Prostate gland (tissue), 2 donors: Measurements from ENCODE around the gene TRMT5. TPM values are rescaled to one million over a fixed set of nuclear protein-coding genes. Genes with fewer than 3 reads are reported as not detected.

Experiments
- DNase-seq: peaks from one replicate; pipeline ENCODE4 v3.0.0-alpha.2; 2019; ENCODE audit warnings: low spot score
- H3K27ac ChIP-seq, 2 donors: fragments of 200-600 bp; sonication (generic); 2 replicates each; pipeline ENCODE4 v1.5.1; 2017 to 2019
- H3K27me3 ChIP-seq: fragments of 200-600 bp; sonication (generic); replicated peaks from 2 replicates; pipeline ENCODE4 v1.5.1; 2019; ENCODE audit not compliant: insufficient read depth
- H3K36me3 ChIP-seq, 2 donors: fragments of 200-600 bp; sonication (generic); 1 replicate in 1 of 2; 2 replicates in 1 of 2; pipeline versions ENCODE4 v1.5.1 to v1.8.1; 2017 to 2019
- H3K4me1 ChIP-seq: fragments of 200-600 bp; sonication (generic); replicated peaks from 2 replicates; pipeline ENCODE4 v1.5.1; 2019
- H3K4me3 ChIP-seq, 2 donors: fragments of 200-600 bp; sonication (generic); 2 replicates each; pipeline ENCODE4 v1.5.1; 2017 to 2019
- H3K9me3 ChIP-seq: fragments of 200-600 bp; sonication (generic); 2 replicates; pipeline ENCODE4 v1.5.1; 2017
- POLR2A ChIP-seq: fragments of 450-650 bp; IDR thresholded peaks from one replicate; pipeline ENCODE4 v1.6.1; 2016; ENCODE audit warnings: antibody characterized with exemption, mild to moderate bottlenecking
- POLR2AphosphoS5 ChIP-seq: sonication (generic); formaldehyde crosslinking; IDR thresholded peaks from one replicate; pipeline ENCODE4 v1.6.1; 2017; ENCODE audit warnings: antibody characterized with exemption
- WGBS: methylation state at CpG from one replicate; pipeline ENCODE4 v1.1.5; 2018; 5-methylcytosine and 5-hydroxymethylcytosine counted together
- intact Hi-C: fragments of 100-400 bp; cut with DNase I; formaldehyde crosslinking; loops from one replicate; pipeline ENCODE4 v1.14.2; 2022
- total RNA-seq, 2 donors: library from RNA; depleted of rRNA; stranded (reverse); fragments of >200 nt; gene quantifications; one replicate each; pipeline ENCODE4 v1.1.0, GENCODE V29; 2016
- TF ChIP-seq, protein P1 (sequence below), 4 experiments: fragments of 200-600 bp in 2 of 4; fragments of 450-650 bp in 2 of 4; sonication (generic) in 2 of 4; IDR thresholded peaks; 1 replicate in 3 of 4; 2 replicates in 1 of 4; pipeline ENCODE4 v1.5.1; 2016 to 2019; ENCODE audit warnings: antibody characterized with exemption in 4 of 4, mild to moderate bottlenecking in 2 of 4, moderate library complexity in 2 of 4

The TRMT5 gene
- total RNA-seq, 2 donors from 2014 or later: 8.1 to 18.4 TPM

DNA sequence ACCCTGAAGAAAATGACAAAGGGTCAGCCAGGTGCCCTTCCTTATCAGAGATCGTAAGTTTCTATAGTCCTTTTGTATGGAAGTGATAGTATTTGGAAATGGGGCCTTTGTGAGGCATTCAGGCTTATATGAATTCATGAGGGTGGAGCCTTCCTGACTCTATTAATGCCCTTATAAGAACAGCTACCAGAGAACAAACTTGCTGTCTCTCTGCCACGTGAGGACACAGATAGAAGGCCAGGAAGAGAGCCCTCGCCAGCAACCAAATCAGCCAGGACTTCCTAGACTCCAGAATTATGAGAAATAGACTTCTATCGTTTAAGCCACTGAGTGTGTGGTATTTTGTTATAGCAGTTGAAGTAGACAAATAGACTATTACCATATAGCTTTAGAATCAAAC is 36.7 kb downstream of the TRMT5 start:
- Histone ChIP-seq H3K4me3 (no peak overlapping the region), H3K27ac (no peak overlapping the region), H3K4me1 (no peaks in the 10 kb centered on the region), H3K36me3 (no peaks in the 10 kb centered on the region), H3K27me3 (no peaks in the 10 kb centered on the region), H3K9me3 (no peaks in the 10 kb centered on the region)
- no peak for DNase-seq
- TF ChIP-seq POLR2A (no peak), POLR2AphosphoS5 (no peak)
- TF ChIP-seq, protein P1, sequence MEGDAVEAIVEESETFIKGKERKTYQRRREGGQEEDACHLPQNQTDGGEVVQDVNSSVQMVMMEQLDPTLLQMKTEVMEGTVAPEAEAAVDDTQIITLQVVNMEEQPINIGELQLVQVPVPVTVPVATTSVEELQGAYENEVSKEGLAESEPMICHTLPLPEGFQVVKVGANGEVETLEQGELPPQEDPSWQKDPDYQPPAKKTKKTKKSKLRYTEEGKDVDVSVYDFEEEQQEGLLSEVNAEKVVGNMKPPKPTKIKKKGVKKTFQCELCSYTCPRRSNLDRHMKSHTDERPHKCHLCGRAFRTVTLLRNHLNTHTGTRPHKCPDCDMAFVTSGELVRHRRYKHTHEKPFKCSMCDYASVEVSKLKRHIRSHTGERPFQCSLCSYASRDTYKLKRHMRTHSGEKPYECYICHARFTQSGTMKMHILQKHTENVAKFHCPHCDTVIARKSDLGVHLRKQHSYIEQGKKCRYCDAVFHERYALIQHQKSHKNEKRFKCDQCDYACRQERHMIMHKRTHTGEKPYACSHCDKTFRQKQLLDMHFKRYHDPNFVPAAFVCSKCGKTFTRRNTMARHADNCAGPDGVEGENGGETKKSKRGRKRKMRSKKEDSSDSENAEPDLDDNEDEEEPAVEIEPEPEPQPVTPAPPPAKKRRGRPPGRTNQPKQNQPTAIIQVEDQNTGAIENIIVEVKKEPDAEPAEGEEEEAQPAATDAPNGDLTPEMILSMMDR (IDR thresholded peaks at IDR 0.05): no peak
- WGBS: 51% methylated on average over 4 of the region's 4 CpGs
- intact Hi-C loops: no loop called here

DNA sequence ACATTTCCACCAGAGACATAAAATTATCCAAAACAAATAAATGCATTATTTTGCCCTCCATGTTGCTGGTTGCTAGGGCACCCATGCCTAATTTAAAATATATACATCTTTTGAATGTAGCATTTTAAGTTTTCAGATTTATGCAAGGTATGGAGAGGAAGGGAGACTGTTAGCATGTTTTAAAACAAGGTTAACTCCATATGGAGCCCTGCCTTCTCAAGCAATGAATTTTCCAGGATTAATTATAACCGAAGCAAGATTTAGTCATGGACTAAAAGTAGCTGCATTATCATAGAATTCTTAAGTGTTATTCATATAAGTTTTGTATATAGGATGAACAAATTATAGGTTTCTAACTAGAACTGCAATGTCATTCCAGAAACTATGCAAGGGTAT is 37.2 kb downstream of the TRMT5 start:
- no peak overlapping the region for H3K27ac ChIP-seq
- no peaks in the 10 kb centered on the region for H3K27me3 ChIP-seq
- H3K4me1 ChIP-seq: no peaks in the 10 kb centered on the region
- H3K36me3 ChIP-seq: no peaks in the 10 kb centered on the region
- H3K4me3 ChIP-seq: no peak overlapping the region
- no peak for DNase-seq
- WGBS: 94% methylated on average over 1 of the region's 1 CpG
- intact Hi-C loops: no loop called here
- no peaks in the 10 kb centered on the region for H3K9me3 ChIP-seq
- TF ChIP-seq, protein P1 (IDR thresholded peaks at IDR 0.05): no peak
- TF ChIP-seq POLR2A: no peak
- TF ChIP-seq POLR2AphosphoS5: no peak

DNA sequence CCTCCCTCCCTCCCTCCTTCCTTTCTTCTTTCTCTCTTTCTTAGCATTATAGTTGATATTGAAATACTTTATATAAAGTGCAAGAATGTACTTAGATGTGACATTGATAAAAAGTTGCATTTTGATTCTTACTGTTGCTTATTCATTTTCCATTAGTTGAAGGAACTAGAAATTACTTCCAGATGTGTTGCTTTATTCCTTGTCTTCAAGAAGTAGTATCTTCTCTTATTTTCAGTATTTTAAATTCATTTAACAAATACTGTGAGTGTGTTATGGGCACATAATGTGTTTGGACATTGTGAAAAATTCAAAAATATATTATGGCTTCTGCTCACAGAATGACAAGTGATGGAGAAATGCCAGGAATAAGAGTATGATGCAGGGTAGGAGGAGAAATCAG is 45.6 kb downstream of the TRMT5 start:
- intact Hi-C loops: no loop called here
- H3K27ac ChIP-seq: no peak overlapping the region
- H3K36me3 ChIP-seq: no peaks in the 10 kb centered on the region
- no peaks in the 10 kb centered on the region for H3K27me3 ChIP-seq
- H3K4me1 ChIP-seq: no peaks in the 10 kb centered on the region
- DNase-seq: no peak
- TF ChIP-seq POLR2AphosphoS5: no peak
- TF ChIP-seq POLR2A: no peak
- TF ChIP-seq, protein P1 (IDR thresholded peaks at IDR 0.05): no peak
- H3K9me3 ChIP-seq: no peaks in the 10 kb centered on the region
- no peak overlapping the region for H3K4me3 ChIP-seq

DNA sequence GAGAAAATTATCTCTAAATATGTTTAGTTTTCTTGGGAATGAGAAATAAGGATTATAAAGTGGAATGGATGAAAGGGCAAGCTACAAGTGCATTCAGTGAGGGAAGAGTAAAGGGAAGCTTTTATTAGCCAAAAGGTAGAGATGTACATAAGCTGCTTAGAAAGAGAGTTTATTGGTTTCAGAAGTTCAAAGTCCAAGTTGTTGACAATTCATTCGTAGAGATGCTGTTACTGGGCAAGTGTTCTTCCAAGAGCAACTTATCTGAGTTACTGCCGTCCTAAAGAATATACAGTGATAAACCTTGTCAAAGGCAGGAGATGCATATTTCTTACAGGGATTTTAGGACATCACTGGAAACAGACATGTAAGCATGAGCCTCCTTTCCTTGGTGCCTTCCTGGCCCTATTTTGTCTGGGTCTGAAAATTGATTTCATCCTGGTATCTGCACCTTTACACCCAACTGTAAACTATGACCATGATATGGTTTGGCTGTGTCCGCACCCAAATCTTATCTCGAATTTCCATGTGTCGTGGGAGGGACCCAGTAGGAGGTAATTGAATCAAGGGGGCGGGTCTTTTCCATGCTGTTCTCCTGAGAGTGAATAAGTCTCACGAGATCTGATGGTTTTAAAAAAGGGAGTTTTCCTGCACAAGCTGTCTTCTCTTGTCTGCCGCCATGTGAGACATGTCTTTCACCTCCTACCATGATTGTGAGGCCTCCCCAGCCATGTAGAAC is 46.8 kb downstream of the TRMT5 start:
- H3K27ac ChIP-seq: no peak overlapping the region
- DNase-seq: no peak
- intact Hi-C loops: no loop called here
- WGBS: 83% methylated on average over 8 of the region's 8 CpGs
- no peaks in the 10 kb centered on the region for H3K27me3 ChIP-seq
- H3K4me1 ChIP-seq: no peaks in the 10 kb centered on the region
- no peaks in the 10 kb centered on the region for H3K9me3 ChIP-seq
- TF ChIP-seq, protein P1 (IDR thresholded peaks at IDR 0.05): no peak
- TF ChIP-seq POLR2A (no peak), POLR2AphosphoS5 (no peak)
- H3K4me3 ChIP-seq: no peak overlapping the region
- H3K36me3 ChIP-seq: no peaks in the 10 kb centered on the region

DNA sequence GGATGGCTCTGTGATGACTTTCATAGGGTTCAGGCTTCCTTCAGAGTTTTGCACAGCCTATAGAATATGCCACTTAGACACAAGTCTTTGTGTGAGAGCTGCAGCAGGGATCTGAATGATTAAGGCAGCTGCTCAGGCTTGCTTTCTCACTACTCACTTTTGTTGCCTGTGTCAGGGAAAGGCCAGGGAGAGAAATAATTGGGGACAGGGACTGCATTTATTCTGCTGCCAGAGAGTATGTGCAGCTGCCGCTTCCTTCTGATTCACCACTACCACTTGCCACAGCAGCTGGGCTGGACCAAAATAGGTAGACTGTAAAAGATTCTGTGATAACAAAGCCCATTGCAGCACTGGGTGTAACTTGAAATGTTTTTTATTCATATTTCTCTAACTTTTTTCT is 49.7 kb downstream of the TRMT5 start:
- intact Hi-C loops: no loop called here
- DNase-seq: no peak
- no peaks in the 10 kb centered on the region for H3K9me3 ChIP-seq
- 83% methylated on average over 1 of the region's 1 CpG for WGBS
- H3K27me3 ChIP-seq: no peaks in the 10 kb centered on the region
- TF ChIP-seq, protein P1 (IDR thresholded peaks at IDR 0.05): no peak
- no peak for TF ChIP-seq POLR2A
- TF ChIP-seq POLR2AphosphoS5: no peak
- no peaks in the 10 kb centered on the region for H3K4me1 ChIP-seq
- H3K4me3 ChIP-seq: no peak overlapping the region
- H3K36me3 ChIP-seq: no peaks in the 10 kb centered on the region
- H3K27ac ChIP-seq: no peak overlapping the region
